NCI-H1048 (cell line): ENCODE measurements around the gene PRODH2.
"Not testable (repeated sequence)": the region's sequence is repeated elsewhere in the genome, so short reads cannot be mapped to it uniquely, and the experiment has no call there.

Source experiments
- DNase-seq: peaks from one replicate; lab custom pipeline; 2025; lab: John Stamatoyannopoulos, UW

PRODH2 gene

GRCh38 chr19:35779033-35779432 lies 33.6 kb downstream of the PRODH2 start:
- DNase-seq = no peak

GRCh38 chr19:35777961-35778360 lies 34.7 kb downstream of the PRODH2 start:
- DNase-seq = no peak

- no peak for DNase-seq
These were observed 35.4 kb downstream of the PRODH2 start for GRCh38 chr19:35777086-35777841.

- DNase-seq = no peak
These were observed 36.4 kb downstream of the PRODH2 start for GRCh38 chr19:35776102-35776788.

GRCh38 chr19:35775298-35776101 lies 37.1 kb downstream of the PRODH2 start, which contains the start of gene ARHGAP33:
TSS of gene ARHGAP33 (plus strand) at chr19:35775564. CDS start at chr19:35775659, 95 bp downstream.
- peak; percentile 98 for DNase-seq

GRCh38 chr19:35775046-35775297 lies 37.7 kb downstream of the PRODH2 start:
- DNase-seq = no peak

GRCh38 chr19:35774274-35775045 lies 38.2 kb downstream of the PRODH2 start:
- no peak for DNase-seq

GRCh38 chr19:35773020-35773806 lies 39.4 kb downstream of the PRODH2 start:
- DNase-seq = no peak

GRCh38 chr19:35772362-35772761 lies 40.3 kb downstream of the PRODH2 start:
- not testable (repeated sequence) for DNase-seq

- DNase-seq = no peak
These were observed 44.6 kb downstream of the PRODH2 start for GRCh38 chr19:35768082-35768421.

GRCh38 chr19:35767288-35768081 lies 45.2 kb downstream of the PRODH2 start:
- DNase-seq = no peak

- no peak for DNase-seq
These were observed 46.0 kb downstream of the PRODH2 start for GRCh38 chr19:35766571-35767104.

- DNase-seq = no peak
These were observed 48.0 kb downstream of the PRODH2 start for GRCh38 chr19:35764432-35765315.

GRCh38 chr19:35760711-35761349 lies 51.8 kb downstream of the PRODH2 start:
- DNase-seq = no peak

- no peak for DNase-seq
These were observed 52.9 kb downstream of the PRODH2 start for GRCh38 chr19:35759697-35760096.

- DNase-seq = peak; percentile 94
These were observed 54.7 kb downstream of the PRODH2 start, which contains the start of gene PROSER3 for GRCh38 chr19:35757749-35758608. TSS of gene PROSER3 (plus strand) at chr19:35758176. CDS start at chr19:35758216, 40 bp downstream.

GRCh38 chr19:35757231-35757748 lies 55.4 kb downstream of the PRODH2 start:
- no peak for DNase-seq
